T1000 (cell line): ENCODE data around the gene HS2ST1.
"Not testable (repeated sequence)": the region's sequence is repeated elsewhere in the genome, so short reads cannot be mapped to it uniquely, and the experiment has no call there.

Source experiments
- DNase-seq: peaks from one replicate; lab custom pipeline; 2025; ENCODE audit warnings: mixed read lengths; lab: John Stamatoyannopoulos, UW

Gene HS2ST1

DNA sequence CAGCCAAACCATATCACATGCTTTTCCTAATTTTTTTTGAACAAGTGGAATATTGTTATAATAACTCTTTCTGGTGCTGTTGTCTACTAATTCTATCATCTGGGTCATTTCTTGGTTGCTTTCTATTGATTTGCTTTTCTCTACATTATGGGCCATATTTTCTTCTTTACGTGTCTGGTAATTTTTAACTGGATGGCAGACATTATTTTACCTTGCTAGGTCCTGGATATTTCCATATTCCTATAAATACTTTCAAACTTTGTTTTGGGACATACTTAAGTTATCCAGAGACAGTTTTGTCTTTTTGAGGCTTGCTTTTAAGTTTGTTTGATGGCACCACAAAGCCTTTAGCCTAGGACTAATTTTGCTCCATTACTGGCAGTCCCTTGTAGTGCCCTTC, 11.3 kb downstream of the HS2ST1 start:
- DNase-seq: no peak

DNA sequence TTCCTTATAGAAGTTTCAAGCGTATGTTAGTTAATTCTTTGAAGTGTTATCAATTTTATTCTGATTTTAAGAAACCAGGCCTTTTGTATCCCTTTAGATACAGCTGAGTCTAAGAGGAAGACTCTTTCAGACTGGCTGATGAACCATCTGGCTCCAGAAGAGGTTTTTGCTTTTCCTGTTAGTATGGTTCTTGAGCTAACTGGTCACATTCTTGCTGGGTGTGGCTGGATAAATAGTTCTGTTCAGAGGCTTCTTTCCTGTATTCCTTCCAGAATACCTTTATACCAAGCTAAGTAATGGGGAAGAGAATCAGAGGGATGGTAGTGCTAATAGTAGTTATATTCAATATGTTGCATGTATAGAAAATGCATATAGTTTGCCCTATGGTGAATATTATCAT, 12.4 kb downstream of the HS2ST1 start:
- DNase-seq: no peak

DNA sequence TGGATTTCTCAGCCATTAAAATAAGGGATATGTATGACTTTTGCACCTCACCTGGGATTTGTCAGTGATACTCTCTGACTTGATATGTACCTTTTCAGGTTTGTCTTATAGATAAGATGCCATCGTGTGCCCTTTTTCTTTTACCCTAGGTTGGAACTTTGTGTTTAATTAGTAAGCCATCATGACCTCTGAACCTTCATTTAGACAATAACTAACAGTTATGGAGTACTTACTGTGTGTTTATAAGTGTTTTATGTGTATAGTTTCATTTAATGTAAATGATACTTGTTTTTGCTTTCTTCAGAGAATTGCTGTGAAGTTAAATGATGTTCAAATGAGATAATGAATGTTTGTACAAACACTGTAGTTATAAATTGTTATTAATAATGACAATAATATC, 14.4 kb downstream of the HS2ST1 start:
- no peak for DNase-seq

DNA sequence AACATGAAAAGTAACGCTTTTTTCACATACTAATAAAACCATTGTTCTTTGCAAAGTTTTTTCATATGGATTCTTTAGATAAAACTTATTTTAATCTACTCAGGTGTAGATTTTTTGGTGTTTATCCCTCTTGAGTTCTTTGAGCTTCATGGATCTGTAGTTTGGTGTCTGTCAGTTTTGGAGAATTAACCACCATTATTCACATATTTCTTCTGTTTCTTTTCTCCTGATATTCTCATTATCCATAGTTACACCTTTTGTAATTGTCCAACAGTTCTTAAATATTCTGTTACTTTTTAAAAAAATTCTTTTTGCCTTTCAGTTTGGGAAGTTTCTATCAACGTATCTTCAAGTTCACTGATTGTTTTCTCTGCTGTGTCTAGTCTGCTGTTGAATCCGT, 18.6 kb downstream of the HS2ST1 start:
- no peak for DNase-seq

GRCh38 chr1:86933562-86934377, 19.3 kb downstream of the HS2ST1 start:
- DNase-seq: no peak

DNA sequence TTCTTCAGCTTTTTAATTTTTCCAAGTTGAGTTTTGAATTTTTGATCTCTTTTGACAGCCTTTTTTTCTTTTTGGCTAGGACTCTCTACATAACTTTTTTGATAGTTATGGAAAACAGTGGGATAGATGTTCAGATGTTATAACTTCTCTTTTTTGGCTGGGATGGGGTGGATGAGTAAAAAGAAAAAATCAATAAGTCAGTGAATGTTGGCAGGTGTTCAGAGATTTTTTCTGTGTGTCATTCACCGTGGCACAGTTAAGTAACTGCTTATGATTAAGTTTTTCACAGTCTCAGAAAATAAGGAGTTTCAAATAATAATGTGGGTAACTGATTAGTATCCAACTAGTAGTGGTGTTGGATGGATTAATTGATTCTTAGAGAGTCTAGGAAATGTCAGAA, 24.0 kb downstream of the HS2ST1 start:
- DNase-seq: no peak

DNA sequence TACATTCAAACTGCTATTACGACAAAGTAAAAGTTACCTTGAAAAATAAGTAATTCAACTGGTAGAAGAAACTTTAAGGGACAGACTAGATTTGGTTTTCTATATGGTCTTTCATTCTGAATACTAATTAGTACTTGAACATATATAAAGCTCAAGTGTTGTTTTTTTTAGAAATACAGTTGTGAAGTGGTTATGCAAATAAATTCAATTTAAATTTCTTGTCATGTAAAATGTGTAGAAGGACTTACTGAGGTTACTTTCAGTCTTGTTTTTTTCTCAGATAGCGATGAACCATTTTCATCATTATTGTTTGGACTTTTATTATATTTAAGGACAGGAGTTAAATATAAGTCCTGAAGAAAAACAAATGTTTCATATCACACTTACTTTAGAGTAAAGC, 24.4 kb downstream of the HS2ST1 start:
- no peak for DNase-seq

DNA sequence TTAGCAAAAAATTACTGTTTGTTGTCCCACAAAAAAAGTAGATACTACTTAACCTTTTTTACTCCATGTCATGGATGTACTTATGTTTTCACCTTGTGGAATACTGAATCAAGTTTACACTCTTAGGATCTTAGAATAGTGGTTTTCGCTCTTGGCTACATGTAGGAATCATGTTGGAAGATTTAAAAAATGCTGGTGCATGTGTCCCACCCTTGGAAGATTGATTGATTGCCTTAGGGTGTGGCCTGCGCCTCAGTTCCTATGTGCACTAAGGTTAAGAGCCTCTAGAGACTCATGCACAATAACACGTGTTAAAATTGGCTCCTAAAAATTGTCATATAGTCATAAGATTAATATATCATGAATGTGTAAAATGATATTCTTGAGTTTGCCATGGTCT, 25.0 kb downstream of the HS2ST1 start:
- no peak for DNase-seq

DNA sequence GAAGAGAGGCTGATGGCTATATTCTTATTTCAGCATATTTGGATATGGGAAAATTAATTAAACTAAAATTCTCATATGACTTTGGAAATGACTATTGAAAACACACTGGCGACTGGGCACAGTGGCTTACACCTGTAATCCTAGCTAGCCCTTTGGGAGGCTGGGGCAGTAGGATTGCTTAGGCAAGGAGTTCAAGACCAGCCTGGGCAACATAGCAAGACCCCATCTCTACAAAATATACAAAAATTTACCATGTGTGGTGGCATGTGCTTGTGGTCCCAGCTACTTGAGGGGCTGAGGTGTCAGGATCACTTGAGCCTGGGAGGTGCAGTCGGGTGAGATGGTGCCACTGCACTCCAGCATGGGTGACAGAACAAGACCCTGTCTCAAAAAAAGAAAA, 26.2 kb downstream of the HS2ST1 start:
- DNase-seq: no peak

DNA sequence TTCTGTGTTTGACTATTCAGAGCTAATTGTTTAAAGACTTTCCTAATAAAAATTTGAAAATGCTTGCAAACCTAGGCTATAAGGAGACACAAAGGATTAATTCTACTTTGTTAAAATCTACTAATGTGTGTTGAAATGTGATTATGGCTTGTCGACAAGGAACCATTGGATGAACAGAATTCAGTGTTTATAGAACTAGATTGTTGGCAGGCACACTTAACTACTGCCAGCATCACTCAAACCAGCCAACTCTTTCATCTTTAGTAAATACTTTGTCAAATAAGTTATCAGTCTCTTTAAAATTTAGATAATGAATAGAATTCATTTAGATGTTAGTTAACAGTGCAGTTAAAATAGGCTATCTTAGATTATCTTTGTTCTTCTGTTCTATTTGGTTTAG, 27.6 kb downstream of the HS2ST1 start:
- DNase-seq: no peak

DNA sequence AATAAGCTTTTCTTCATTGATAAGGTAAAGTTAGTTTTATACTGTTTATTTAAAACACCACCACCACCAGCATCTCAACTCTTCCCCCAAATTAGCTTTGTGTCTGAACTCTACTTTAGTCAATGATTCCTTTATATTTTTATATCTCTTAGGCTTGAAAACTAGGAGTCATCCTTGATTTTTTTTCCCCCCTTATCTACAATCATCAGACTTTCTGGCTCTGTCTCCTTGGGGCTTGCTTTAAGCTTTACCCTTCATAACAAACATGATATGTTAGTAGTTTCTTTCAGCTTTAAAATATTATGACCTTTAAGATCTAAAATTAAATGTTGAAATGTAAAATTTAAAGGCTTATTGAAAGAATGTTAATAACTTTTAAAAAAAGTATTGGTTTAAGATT, 28.3 kb downstream of the HS2ST1 start:
- no peak for DNase-seq

DNA sequence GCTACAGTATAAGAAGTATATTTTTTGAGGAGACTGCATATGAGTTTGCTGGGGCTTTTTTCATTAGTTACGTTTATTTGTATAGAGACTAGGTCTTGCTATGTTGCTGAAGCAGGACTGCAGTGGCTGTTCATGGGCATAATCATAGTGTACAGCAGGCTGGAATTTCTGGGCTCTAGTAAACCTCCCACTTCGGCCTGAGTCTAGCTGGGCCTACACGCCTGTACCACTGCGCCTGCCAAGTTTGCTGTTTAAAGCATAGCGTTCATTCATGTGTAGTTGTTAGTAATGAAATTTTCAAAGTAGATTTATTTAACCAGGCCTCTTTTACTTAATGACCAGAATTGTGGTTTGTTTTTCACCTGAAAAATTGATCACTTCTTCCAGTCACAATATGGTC, 33.8 kb downstream of the HS2ST1 start:
- DNase-seq: no peak

GRCh38 chr1:86950712-86951419, 36.4 kb downstream of the HS2ST1 start:
- no peak for DNase-seq

- DNase-seq: no peak
Measured at GRCh38 chr1:86951430-86951829, 37.0 kb downstream of the HS2ST1 start.

DNA sequence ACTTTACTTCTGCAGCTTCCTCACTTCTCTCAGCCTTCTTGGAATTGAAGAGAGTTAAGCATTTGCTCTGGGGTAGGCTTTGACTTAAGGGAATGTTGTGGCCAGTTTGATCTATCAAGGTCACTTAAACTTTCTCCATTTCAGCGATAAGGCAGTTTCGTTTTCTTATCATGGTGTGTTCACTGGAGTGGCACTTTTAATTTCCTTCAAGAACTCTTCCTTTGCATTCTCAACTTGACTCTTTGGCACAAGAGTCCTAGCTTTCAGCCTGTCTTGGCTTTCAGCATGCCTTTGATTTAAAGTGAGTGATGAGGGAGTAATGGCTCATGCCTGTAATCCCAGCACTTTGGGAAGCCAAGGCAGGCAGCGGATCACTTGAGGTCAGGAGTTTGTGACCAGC, 38.7 kb downstream of the HS2ST1 start:
- DNase-seq: no peak

- DNase-seq: no peak
Measured at GRCh38 chr1:86955678-86956077, 41.2 kb downstream of the HS2ST1 start.

- DNase-seq: no peak
Measured at GRCh38 chr1:86956221-86956620, 41.8 kb downstream of the HS2ST1 start.

DNA sequence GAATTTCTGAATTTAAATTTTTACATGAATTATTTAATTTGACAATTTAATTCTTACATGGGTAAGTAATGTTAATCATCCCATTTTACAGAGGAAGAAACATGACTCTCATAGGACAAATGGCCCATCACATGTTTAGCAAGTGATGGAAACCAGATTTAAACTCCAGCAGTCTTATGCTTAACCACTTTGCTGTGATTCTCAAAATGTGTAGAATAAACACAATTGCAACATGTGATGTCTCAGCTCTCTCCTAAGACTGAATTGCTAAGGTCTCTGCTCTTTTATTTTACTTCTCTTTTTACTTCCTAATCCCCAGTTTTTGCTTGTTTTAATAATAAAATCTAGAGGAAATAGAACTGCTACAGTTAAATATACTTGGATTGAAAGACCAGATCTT, 42.8 kb downstream of the HS2ST1 start:
- no peak for DNase-seq

GRCh38 chr1:86960548-86960947, 46.1 kb downstream of the HS2ST1 start:
- no peak for DNase-seq

GRCh38 chr1:86963841-86964240, 49.4 kb downstream of the HS2ST1 start:
- DNase-seq: not testable (repeated sequence)

DNA sequence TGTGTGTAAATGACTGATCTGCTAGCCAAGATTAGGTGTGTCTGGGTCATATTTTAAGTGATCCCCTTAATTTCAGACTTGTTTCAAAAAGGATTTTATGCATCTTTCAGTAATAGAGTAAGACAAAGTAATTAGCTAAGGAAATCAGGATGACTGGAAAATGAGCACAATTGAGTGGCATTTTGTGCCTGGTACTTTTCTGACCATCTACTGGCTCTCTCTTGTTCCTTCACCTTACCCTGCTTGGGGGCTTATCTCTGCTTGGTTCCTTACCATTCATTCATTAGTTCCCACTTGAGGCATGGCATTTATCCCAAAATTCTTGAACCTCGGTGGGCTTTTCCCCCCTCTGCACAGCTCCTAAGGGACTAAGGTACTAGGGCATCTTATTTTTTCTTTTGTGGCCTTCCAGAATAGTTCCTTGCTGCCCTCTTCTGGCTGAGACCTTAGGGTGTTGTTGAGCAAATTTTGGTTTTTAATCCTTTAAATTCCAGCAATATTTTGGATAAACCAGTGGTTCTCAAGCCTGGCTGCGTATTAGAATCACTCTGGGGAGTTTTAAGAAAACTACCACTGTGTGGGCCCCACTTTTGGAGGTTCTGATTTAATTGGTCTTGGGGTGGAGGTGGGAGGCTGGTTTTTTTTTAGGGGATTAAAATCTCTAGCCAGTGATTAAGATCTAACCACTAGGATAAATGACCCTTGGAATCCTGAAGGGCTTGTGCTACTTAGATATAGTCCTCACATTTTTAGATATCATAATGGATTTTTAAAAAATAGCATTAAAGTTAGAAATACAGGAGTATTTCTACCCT, 50.8 kb downstream of the HS2ST1 start:
- peak; percentile 7 for DNase-seq

DNA sequence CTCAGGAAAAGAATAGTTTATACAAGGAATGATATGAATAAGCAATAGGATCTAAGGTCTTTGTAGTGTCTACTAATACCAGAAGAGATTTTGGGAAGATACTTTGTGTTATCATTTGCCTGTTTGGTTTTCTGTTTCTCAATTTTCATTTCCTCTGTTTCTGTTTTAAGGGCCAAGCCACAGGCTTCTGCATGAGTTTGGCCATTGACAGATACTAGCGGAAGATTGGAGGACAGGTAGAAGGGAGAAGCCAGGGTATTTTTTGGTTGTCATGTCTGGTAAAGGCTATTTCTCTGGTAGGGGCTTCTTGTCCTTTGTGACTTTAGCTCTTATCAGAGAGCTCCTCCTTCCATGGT, 51.4 kb downstream of the HS2ST1 start:
- DNase-seq: no peak

- no peak for DNase-seq
Measured at GRCh38 chr1:86970938-86971337, 56.5 kb downstream of the HS2ST1 start.
